ENCODE measurements around the gene RNPEP. TPM values are rescaled to one million over a fixed set of nuclear protein-coding genes. Genes with fewer than 3 reads are reported as not detected.
A peak's percentile ranks its signal among the peaks of the same experiment; 100 is the strongest.

Gene RNPEP
- total and polyA plus RNA-seq, 2 of the 13 experiments (the other 11 are each of a cell fraction or from before 2014, with no cell fraction given) = 20.6 to 38.4 TPM

DNA sequence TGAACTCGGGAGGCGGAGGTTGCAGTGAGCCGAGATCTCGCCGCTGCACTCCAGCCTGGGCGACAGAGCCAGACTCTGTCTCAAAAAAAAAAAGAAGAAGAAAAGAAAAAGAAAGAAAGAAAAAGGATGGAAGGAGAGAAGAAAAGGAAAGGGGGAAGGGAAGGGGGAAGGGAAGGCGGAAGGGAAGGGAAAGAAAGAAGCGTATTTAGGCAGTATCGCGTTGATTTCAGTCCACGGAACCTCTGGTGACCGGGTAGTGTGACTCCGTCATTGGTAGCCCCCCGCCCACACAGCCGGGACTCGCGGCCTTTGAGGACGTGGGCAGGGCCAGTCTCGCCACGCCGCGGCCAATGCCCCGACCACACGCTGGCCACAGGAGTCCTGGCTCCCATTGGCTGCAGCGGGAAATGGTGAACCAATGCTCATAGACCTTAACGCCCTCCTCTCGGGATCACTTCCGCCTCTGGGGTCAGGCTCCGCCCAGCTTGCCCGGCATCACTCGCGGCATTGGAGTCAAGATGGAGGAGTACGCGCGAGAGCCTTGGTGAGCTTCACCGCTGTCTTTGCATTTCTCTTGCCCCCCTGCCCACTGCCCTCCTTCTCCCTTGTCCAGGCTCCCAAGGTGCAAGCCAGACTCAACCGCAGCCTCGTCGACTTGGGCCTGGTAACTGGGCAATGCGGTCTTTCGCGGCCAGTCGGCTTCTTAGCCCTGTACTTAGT is 27.3 kb upstream of the RNPEP start, which contains the start of gene TIMM17A (continued):
- TF ChIP-seq HNF4A (CRISPR knock-in tag; IDR thresholded peaks at IDR 0.05) = 0 out of 2 replicates have a peak, but pooled peaks have one; percentile 13
- TF ChIP-seq, protein P1, sequence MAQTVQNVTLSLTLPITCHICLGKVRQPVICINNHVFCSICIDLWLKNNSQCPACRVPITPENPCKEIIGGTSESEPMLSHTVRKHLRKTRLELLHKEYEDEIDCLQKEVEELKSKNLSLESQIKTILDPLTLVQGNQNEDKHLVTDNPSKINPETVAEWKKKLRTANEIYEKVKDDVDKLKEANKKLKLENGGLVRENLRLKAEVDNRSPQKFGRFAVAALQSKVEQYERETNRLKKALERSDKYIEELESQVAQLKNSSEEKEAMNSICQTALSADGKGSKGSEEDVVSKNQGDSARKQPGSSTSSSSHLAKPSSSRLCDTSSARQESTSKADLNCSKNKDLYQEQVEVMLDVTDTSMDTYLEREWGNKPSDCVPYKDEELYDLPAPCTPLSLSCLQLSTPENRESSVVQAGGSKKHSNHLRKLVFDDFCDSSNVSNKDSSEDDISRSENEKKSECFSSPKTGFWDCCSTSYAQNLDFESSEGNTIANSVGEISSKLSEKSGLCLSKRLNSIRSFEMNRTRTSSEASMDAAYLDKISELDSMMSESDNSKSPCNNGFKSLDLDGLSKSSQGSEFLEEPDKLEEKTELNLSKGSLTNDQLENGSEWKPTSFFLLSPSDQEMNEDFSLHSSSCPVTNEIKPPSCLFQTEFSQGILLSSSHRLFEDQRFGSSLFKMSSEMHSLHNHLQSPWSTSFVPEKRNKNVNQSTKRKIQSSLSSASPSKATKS (CRISPR knock-in tag; IDR thresholded peaks at IDR 0.05) = no peak
- TF ChIP-seq, protein P2, sequence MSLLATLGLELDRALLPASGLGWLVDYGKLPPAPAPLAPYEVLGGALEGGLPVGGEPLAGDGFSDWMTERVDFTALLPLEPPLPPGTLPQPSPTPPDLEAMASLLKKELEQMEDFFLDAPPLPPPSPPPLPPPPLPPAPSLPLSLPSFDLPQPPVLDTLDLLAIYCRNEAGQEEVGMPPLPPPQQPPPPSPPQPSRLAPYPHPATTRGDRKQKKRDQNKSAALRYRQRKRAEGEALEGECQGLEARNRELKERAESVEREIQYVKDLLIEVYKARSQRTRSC (CRISPR knock-in tag; IDR thresholded peaks at IDR 0.05; ENCODE audit: low read depth) = peak; percentile 87; the same call in 1 of the 2 replicates
- TF ChIP-seq, protein P3, sequence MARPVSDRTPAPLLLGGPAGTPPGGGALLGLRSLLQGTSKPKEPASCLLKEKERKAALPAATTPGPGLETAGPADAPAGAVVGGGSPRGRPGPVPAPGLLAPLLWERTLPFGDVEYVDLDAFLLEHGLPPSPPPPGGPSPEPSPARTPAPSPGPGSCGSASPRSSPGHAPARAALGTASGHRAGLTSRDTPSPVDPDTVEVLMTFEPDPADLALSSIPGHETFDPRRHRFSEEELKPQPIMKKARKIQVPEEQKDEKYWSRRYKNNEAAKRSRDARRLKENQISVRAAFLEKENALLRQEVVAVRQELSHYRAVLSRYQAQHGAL (CRISPR knock-in tag; IDR thresholded peaks at IDR 0.05; ENCODE audit: not compliant biosample characterization) = no peak
- TF ChIP-seq, protein P4, sequence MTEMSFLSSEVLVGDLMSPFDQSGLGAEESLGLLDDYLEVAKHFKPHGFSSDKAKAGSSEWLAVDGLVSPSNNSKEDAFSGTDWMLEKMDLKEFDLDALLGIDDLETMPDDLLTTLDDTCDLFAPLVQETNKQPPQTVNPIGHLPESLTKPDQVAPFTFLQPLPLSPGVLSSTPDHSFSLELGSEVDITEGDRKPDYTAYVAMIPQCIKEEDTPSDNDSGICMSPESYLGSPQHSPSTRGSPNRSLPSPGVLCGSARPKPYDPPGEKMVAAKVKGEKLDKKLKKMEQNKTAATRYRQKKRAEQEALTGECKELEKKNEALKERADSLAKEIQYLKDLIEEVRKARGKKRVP (CRISPR knock-in tag; IDR thresholded peaks at IDR 0.05) = no peak
- no peak for TF ChIP-seq ZNF124 (CRISPR knock-in tag; IDR thresholded peaks at IDR 0.05)
- no peak for TF ChIP-seq AGO1 (IDR thresholded peaks at IDR 0.05; ENCODE audit: low read depth, low read length, poor library complexity, severe bottlenecking)
- TF ChIP-seq, protein P5, sequence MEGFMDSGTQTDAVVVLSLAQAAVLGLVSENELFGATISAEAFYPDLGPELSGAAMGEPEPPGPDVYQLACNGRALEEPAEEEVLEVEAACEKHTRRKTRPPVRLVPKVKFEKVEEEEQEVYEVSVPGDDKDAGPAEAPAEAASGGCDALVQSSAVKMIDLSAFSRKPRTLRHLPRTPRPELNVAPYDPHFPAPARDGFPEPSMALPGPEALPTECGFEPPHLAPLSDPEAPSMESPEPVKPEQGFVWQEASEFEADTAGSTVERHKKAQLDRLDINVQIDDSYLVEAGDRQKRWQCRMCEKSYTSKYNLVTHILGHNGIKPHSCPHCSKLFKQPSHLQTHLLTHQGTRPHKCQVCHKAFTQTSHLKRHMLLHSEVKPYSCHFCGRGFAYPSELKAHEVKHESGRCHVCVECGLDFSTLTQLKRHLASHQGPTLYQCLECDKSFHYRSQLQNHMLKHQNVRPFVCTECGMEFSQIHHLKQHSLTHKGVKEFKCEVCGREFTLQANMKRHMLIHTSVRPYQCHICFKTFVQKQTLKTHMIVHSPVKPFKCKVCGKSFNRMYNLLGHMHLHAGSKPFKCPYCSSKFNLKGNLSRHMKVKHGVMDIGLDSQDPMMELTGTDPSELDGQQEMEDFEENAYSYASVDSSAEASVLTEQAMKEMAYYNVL (CRISPR knock-in tag; IDR thresholded peaks at IDR 0.05; ENCODE audit: borderline replicate concordance) = peak; percentile 96
- TF ChIP-seq THYN1 (CRISPR knock-in tag; IDR thresholded peaks at IDR 0.05; ENCODE audit: borderline replicate concordance, low read depth) = no peak
- TF ChIP-seq ZNF484 (CRISPR knock-in tag; IDR thresholded peaks at IDR 0.05; ENCODE audit: borderline replicate concordance, low read depth) = no peak
- TF ChIP-seq, protein P6, sequence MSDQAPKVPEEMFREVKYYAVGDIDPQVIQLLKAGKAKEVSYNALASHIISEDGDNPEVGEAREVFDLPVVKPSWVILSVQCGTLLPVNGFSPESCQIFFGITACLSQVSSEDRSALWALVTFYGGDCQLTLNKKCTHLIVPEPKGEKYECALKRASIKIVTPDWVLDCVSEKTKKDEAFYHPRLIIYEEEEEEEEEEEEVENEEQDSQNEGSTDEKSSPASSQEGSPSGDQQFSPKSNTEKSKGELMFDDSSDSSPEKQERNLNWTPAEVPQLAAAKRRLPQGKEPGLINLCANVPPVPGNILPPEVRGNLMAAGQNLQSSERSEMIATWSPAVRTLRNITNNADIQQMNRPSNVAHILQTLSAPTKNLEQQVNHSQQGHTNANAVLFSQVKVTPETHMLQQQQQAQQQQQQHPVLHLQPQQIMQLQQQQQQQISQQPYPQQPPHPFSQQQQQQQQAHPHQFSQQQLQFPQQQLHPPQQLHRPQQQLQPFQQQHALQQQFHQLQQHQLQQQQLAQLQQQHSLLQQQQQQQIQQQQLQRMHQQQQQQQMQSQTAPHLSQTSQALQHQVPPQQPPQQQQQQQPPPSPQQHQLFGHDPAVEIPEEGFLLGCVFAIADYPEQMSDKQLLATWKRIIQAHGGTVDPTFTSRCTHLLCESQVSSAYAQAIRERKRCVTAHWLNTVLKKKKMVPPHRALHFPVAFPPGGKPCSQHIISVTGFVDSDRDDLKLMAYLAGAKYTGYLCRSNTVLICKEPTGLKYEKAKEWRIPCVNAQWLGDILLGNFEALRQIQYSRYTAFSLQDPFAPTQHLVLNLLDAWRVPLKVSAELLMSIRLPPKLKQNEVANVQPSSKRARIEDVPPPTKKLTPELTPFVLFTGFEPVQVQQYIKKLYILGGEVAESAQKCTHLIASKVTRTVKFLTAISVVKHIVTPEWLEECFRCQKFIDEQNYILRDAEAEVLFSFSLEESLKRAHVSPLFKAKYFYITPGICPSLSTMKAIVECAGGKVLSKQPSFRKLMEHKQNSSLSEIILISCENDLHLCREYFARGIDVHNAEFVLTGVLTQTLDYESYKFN (CRISPR knock-in tag; conservative IDR thresholded peaks at IDR 0.05) = peak; percentile 26; the same call in 1 of the 2 replicates
- TF ChIP-seq SRF (IDR thresholded peaks at IDR 0.05; ENCODE audit: low read depth, low read length) = no peak
- TF ChIP-seq, protein P7, sequence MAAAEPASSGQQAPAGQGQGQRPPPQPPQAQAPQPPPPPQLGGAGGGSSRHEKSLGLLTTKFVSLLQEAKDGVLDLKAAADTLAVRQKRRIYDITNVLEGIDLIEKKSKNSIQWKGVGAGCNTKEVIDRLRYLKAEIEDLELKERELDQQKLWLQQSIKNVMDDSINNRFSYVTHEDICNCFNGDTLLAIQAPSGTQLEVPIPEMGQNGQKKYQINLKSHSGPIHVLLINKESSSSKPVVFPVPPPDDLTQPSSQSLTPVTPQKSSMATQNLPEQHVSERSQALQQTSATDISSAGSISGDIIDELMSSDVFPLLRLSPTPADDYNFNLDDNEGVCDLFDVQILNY (CRISPR knock-in tag; conservative IDR thresholded peaks at IDR 0.05) = no peak
- TF ChIP-seq ZNF788 (CRISPR knock-in tag; IDR thresholded peaks at IDR 0.05; ENCODE audit: borderline replicate concordance) = peak; percentile 86; the same call in 1 of the 2 replicates

Measured in HepG2 (cell line).